Astrocyte of the spinal cord (primary cell): ENCODE results near the gene PADI4.

Experiments
- DNase-seq: peaks from one replicate; pipeline ENCODE4 v3.0.0; 2011; ENCODE audit warnings: low read depth, low spot score
- H3K4me3 ChIP-seq: 2 replicates; pipeline ENCODE4 v1.5.1; 2011; ENCODE audit warnings: low read depth, mild to moderate bottlenecking, low read length, moderate library complexity
- CTCF ChIP-seq: IDR thresholded peaks from 2 replicates; pipeline ENCODE4 v1.5.1; 2012; ENCODE audit warnings: low read depth, mild to moderate bottlenecking, low read length, inconsistent platforms
- in situ Hi-C: cut with HindIII; loops from 2 replicates; pipeline ENCODE4 v1.10.0; 2017; ENCODE audit warnings: low sequenced_read_pairs

Gene PADI4

GRCh38 chr1:17304151-17304825, 3.7 kb upstream of the PADI4 start:
- in situ Hi-C loops, result no loop called here
- no peak for TF ChIP-seq CTCF
- no peak for DNase-seq
- H3K4me3 ChIP-seq, result no peak overlapping the region

- no peak overlapping the region for H3K4me3 ChIP-seq
- in situ Hi-C loops, result no loop called here
- DNase-seq, result no peak
- no peak for TF ChIP-seq CTCF
Observed at GRCh38 chr1:17304826-17305175, 3.2 kb upstream of the PADI4 start.

GRCh38 chr1:17305576-17306095, 2.4 kb upstream of the PADI4 start:
- in situ Hi-C loops, result no loop called here
- DNase-seq, result no peak
- no peak overlapping the region for H3K4me3 ChIP-seq
- no peak for TF ChIP-seq CTCF

GRCh38 chr1:17306407-17306806, 1.6 kb upstream of the PADI4 start:
- TF ChIP-seq CTCF, result no peak
- no peak overlapping the region for H3K4me3 ChIP-seq
- in situ Hi-C loops, result no loop called here
- DNase-seq, result no peak

GRCh38 chr1:17306921-17307320, 1.1 kb upstream of the PADI4 start:
- TF ChIP-seq CTCF, result no peak
- H3K4me3 ChIP-seq, result no peak overlapping the region
- DNase-seq, result no peak
- in situ Hi-C loops, result no loop called here

- DNase-seq, result no peak
- no peak overlapping the region for H3K4me3 ChIP-seq
- in situ Hi-C loops, result no loop called here
- TF ChIP-seq CTCF, result no peak
Observed at GRCh38 chr1:17307329-17307728, 668 bp upstream of the PADI4 start.
